Measurements from ENCODE around the gene PRIMA1. TPM values are rescaled to one million over a fixed set of nuclear protein-coding genes. Genes with fewer than 3 reads are reported as not detected.

The PRIMA1 gene
- total and polyA plus RNA-seq, 2 donors from 2014 or later: 1.0 to 1.7 TPM

GRCh38 chr14:93676416-93676958 lies 111.8 kb downstream of the PRIMA1 start:
- H3K9ac ChIP-seq (ENCODE audit: low read length in 3 of 3): no peak overlapping the region
- no peak overlapping the region for H3K4me3 ChIP-seq (ENCODE audit: low read length in 3 of 3)
- intact Hi-C loops (cut with DNase I): no loop called here
- no peaks in the 10 kb centered on the region for H3K36me3 ChIP-seq (ENCODE audit: control insufficient read depth in 2 of 3, insufficient read depth in 3 of 3, low read length in 3 of 3)
- H3K9me3 ChIP-seq (ENCODE audit: control insufficient read depth in 2 of 3, insufficient read depth in 1 of 3, low read length in 3 of 3): no peaks in the 10 kb centered on the region
- TF ChIP-seq, protein P1, sequence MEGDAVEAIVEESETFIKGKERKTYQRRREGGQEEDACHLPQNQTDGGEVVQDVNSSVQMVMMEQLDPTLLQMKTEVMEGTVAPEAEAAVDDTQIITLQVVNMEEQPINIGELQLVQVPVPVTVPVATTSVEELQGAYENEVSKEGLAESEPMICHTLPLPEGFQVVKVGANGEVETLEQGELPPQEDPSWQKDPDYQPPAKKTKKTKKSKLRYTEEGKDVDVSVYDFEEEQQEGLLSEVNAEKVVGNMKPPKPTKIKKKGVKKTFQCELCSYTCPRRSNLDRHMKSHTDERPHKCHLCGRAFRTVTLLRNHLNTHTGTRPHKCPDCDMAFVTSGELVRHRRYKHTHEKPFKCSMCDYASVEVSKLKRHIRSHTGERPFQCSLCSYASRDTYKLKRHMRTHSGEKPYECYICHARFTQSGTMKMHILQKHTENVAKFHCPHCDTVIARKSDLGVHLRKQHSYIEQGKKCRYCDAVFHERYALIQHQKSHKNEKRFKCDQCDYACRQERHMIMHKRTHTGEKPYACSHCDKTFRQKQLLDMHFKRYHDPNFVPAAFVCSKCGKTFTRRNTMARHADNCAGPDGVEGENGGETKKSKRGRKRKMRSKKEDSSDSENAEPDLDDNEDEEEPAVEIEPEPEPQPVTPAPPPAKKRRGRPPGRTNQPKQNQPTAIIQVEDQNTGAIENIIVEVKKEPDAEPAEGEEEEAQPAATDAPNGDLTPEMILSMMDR (IDR thresholded peaks at IDR 0.05; ENCODE audit: borderline replicate concordance, extremely low read depth, insufficient read depth): no peak
- FAIRE-seq: no peak
- no peak for DNase-seq
- H3K27ac ChIP-seq (ENCODE audit: low read depth in 2 of 2, low read length in 2 of 2): no peak overlapping the region
- H3K27me3 ChIP-seq (ENCODE audit: control insufficient read depth, insufficient read depth, low read length): no peaks in the 10 kb centered on the region
- H3K4me1 ChIP-seq (ENCODE audit: control insufficient read depth in 2 of 3, insufficient read depth in 2 of 3, low read depth in 1 of 3, low read length in 3 of 3): no peaks in the 10 kb centered on the region

- Histone ChIP-seq H3K9ac (ENCODE audit: low read length in 3 of 3) (no peak overlapping the region), H3K27ac (ENCODE audit: low read depth in 2 of 2, low read length in 2 of 2) (no peak overlapping the region), H3K9me3 (ENCODE audit: control insufficient read depth in 2 of 3, insufficient read depth in 1 of 3, low read length in 3 of 3) (no peaks in the 10 kb centered on the region), H3K4me3 (ENCODE audit: low read length in 3 of 3) (no peak overlapping the region), H3K36me3 (ENCODE audit: control insufficient read depth in 2 of 3, insufficient read depth in 3 of 3, low read length in 3 of 3) (no peaks in the 10 kb centered on the region), H3K27me3 (ENCODE audit: control insufficient read depth, insufficient read depth, low read length) (no peaks in the 10 kb centered on the region), H3K4me1 (ENCODE audit: control insufficient read depth in 2 of 3, insufficient read depth in 2 of 3, low read depth in 1 of 3, low read length in 3 of 3) (no peaks in the 10 kb centered on the region)
- no peak for FAIRE-seq
- TF ChIP-seq, protein P1 (IDR thresholded peaks at IDR 0.05; ENCODE audit: borderline replicate concordance, extremely low read depth, insufficient read depth): no peak
- intact Hi-C loops (cut with DNase I): no loop called here
- no peak for DNase-seq
Observed at GRCh38 chr14:93675651-93676050, 112.6 kb downstream of the PRIMA1 start.

GRCh38 chr14:93674343-93674742 lies 113.9 kb downstream of the PRIMA1 start:
- DNase-seq: no peak
- H3K9me3 ChIP-seq (ENCODE audit: control insufficient read depth in 2 of 3, insufficient read depth in 1 of 3, low read length in 3 of 3): no peaks in the 10 kb centered on the region
- H3K27ac ChIP-seq (ENCODE audit: low read depth in 2 of 2, low read length in 2 of 2): no peak overlapping the region
- FAIRE-seq: no peak
- H3K4me1 ChIP-seq (ENCODE audit: control insufficient read depth in 2 of 3, insufficient read depth in 2 of 3, low read depth in 1 of 3, low read length in 3 of 3): no peaks in the 10 kb centered on the region
- H3K36me3 ChIP-seq (ENCODE audit: control insufficient read depth in 2 of 3, insufficient read depth in 3 of 3, low read length in 3 of 3): no peaks in the 10 kb centered on the region
- no peak overlapping the region for H3K9ac ChIP-seq (ENCODE audit: low read length in 3 of 3)
- H3K27me3 ChIP-seq (ENCODE audit: control insufficient read depth, insufficient read depth, low read length): no peaks in the 10 kb centered on the region
- intact Hi-C loops (cut with DNase I): no loop called here
- TF ChIP-seq, protein P1 (IDR thresholded peaks at IDR 0.05; ENCODE audit: borderline replicate concordance, extremely low read depth, insufficient read depth): no peak
- no peak overlapping the region for H3K4me3 ChIP-seq (ENCODE audit: low read length in 3 of 3)

DNA sequence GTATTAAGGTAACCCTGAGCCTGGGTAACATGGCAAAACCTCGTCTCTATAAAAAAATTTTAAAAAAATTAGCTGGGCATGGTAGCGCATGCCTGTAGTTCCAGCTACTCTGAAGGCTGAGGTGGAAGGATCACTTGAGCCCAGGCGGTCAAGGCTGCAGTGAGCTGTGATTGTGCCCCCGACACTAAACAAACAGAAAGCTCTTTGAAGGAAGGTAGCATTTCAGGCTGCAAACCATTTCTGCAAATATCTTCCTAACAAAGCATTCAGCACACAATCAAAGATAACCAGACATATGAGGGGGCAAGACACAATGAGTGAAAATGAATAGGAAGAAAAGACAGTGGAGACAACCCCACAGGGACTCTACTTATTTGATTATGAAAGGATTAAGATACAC lies 118.7 kb downstream of the PRIMA1 start:
- H3K9me3 ChIP-seq (ENCODE audit: control insufficient read depth in 2 of 3, insufficient read depth in 1 of 3, low read length in 3 of 3): peaks cover 0 to 10% (median 3%) of the 10 kb centered on the region in 3 donors
- TF ChIP-seq, protein P1 (IDR thresholded peaks at IDR 0.05; ENCODE audit: borderline replicate concordance, extremely low read depth, insufficient read depth): no peak
- DNase-seq (no peak), FAIRE-seq (no peak)
- H3K27me3 ChIP-seq (ENCODE audit: control insufficient read depth, insufficient read depth, low read length): no peaks in the 10 kb centered on the region
- no peaks in the 10 kb centered on the region for H3K4me1 ChIP-seq (ENCODE audit: control insufficient read depth in 2 of 3, insufficient read depth in 2 of 3, low read depth in 1 of 3, low read length in 3 of 3)
- H3K27ac ChIP-seq (ENCODE audit: low read depth in 2 of 2, low read length in 2 of 2): no peak overlapping the region
- H3K9ac ChIP-seq (ENCODE audit: low read length in 3 of 3): no peak overlapping the region
- intact Hi-C loops (cut with DNase I): no loop called here
- no peaks in the 10 kb centered on the region for H3K36me3 ChIP-seq (ENCODE audit: control insufficient read depth in 2 of 3, insufficient read depth in 3 of 3, low read length in 3 of 3)
- H3K4me3 ChIP-seq (ENCODE audit: low read length in 3 of 3): no peak overlapping the region
